Smooth muscle cell (in vitro differentiated cells): ENCODE results near the gene GOLGA8B. TPM values are rescaled to one million over a fixed set of nuclear protein-coding genes. Genes with fewer than 3 reads are reported as not detected.
"Not testable (repeated sequence)": the region's sequence is repeated elsewhere in the genome, so short reads cannot be mapped to it uniquely, and the experiment has no call there.

Experiments used
- DNase-seq: peaks from one replicate; lab custom pipeline; 2025; ENCODE audit not compliant: unreplicated experiment; lab: John Stamatoyannopoulos, UW
- H2AFZ ChIP-seq: fragments of 200-600 bp; sonication (generic); 2 replicates; pipeline ENCODE4 v1.6.0; 2016; ENCODE audit warnings: antibody characterized with exemption, low read depth, mild to moderate bottlenecking
- H3F3A ChIP-seq: fragments of 200-600 bp; sonication (generic); 2 replicates; pipeline ENCODE4 v1.6.0; 2017; ENCODE audit warnings: antibody characterized with exemption, low read depth
- H3K27ac ChIP-seq: fragments of 200-600 bp; sonication (generic); 2 replicates; pipeline ENCODE4 v1.5.1; 2016; ENCODE audit warnings: low read depth, mild to moderate bottlenecking
- H3K27me3 ChIP-seq: fragments of 200-600 bp; sonication (generic); 2 replicates; pipeline ENCODE4 v1.6.1; 2016; ENCODE audit warnings: low read depth, mild to moderate bottlenecking
- H3K36me3 ChIP-seq: fragments of 200-600 bp; sonication (generic); 2 replicates; pipeline ENCODE4 v1.5.1; 2016; ENCODE audit warnings: low read depth
- H3K4me1 ChIP-seq: fragments of 200-600 bp; sonication (generic); 2 replicates; pipeline ENCODE4 v1.5.1; 2016; ENCODE audit warnings: low read depth
- H3K4me2 ChIP-seq: fragments of 200-600 bp; sonication (generic); 2 replicates; pipeline ENCODE4 v1.6.0; 2016; ENCODE audit warnings: mild to moderate bottlenecking
- H3K4me3 ChIP-seq: fragments of 200-600 bp; sonication (generic); 2 replicates; pipeline ENCODE4 v1.5.1; 2016; ENCODE audit warnings: mild to moderate bottlenecking
- H3K79me2 ChIP-seq: fragments of 200-600 bp; sonication (generic); 2 replicates; pipeline ENCODE4 v1.6.0; 2016; ENCODE audit warnings: low read depth, mild to moderate bottlenecking
- H3K9ac ChIP-seq: fragments of 200-600 bp; sonication (generic); 2 replicates; pipeline ENCODE4 v1.6.0; 2016; ENCODE audit warnings: low read depth
- H3K9me3 ChIP-seq: fragments of 200-600 bp; sonication (generic); replicated peaks from 2 replicates; pipeline ENCODE4 v1.5.1; 2016; ENCODE audit warnings: low read depth
- H4K20me1 ChIP-seq: fragments of 200-600 bp; sonication (generic); 2 replicates; pipeline ENCODE4 v1.6.0; 2016; ENCODE audit warnings: low read depth
- WGBS: methylation state at CpG from one replicate; pipeline ENCODE4 v1.1.7; 2016; ENCODE audit warnings: low lambda C conversion rate; 5-methylcytosine and 5-hydroxymethylcytosine counted together
- polyA plus RNA-seq: library from polyadenylated mRNA; unstranded; fragments of >200 nt; fragmentation: Nextera tagmentation; extraction: Ambion mirVana; gene quantifications from 2 replicates; pipeline ENCODE4 v1.2.1, GENCODE V29; 2016
- small RNA-seq: library from RNA; depleted of rRNA; stranded (forward); fragments of <200 nt; gene quantifications from one replicate; pipeline ENCODE3, GENCODE V24; 2014
- total RNA-seq: library from RNA; depleted of rRNA; stranded (reverse); fragments of >200 nt; gene quantifications from 2 replicates; pipeline ENCODE4 v1.2.3, GENCODE V29; 2014

GOLGA8B gene
- total and polyA plus RNA-seq, 2 experiments from 2014 or later: 23.0 to 31.4 TPM

GRCh38 chr15:34535857-34536256 lies 47.6 kb downstream of the GOLGA8B start:
- H4K20me1 ChIP-seq, H3K4me1 ChIP-seq, H3K9ac ChIP-seq, DNase-seq, H3K79me2 ChIP-seq, H3F3A ChIP-seq, H3K36me3 ChIP-seq, H3K9me3 ChIP-seq, H3K4me2 ChIP-seq, H2AFZ ChIP-seq, H3K4me3 ChIP-seq, H3K27me3 ChIP-seq, H3K27ac ChIP-seq: not testable (repeated sequence)
- no CpG with 5 or more reads among the region's 13 CpGs for WGBS

Small RNA genes lying within 50 kb of the gene (small RNA-seq; reads per million reads assigned to genes)
- not detected for gene RF00425

Other genes starting within 250 kb of the GOLGA8B start
- 9.1 and 11.3 TPM in 2 replicates for gene SLC12A6, start 245.9 kb downstream of the GOLGA8B start, total RNA-seq
- gene SLC12A6, start 245.9 kb downstream of the GOLGA8B start, polyA plus RNA-seq: 3.0 and 3.4 TPM in 2 replicates
- gene NOP10, start 240.5 kb downstream of the GOLGA8B start, total RNA-seq: 282 and 306 TPM in 2 replicates
- 305 and 319 TPM in 2 replicates for gene NOP10, start 240.5 kb downstream of the GOLGA8B start, polyA plus RNA-seq
- gene NUTM1, start 240.3 kb downstream of the GOLGA8B start, total RNA-seq: not detected in 2 replicates
- gene NUTM1, start 240.3 kb downstream of the GOLGA8B start, polyA plus RNA-seq: not detected in 2 replicates
- gene LPCAT4, start 216.5 kb downstream of the GOLGA8B start, total RNA-seq: 10.1 and 15.7 TPM in 2 replicates
- gene LPCAT4, start 216.5 kb downstream of the GOLGA8B start, polyA plus RNA-seq: 23.2 and 38.4 TPM in 2 replicates
- gene GOLGA8A, start 145.8 kb downstream of the GOLGA8B start, total RNA-seq: 62.9 and 75.2 TPM in 2 replicates
- gene GOLGA8A, start 145.8 kb downstream of the GOLGA8B start, polyA plus RNA-seq: 47.2 and 93.5 TPM in 2 replicates
- gene GJD2, start 171.3 kb upstream of the GOLGA8B start, total RNA-seq: 0.22 TPM in 1 of 2 replicates, not detected in the other
- gene GJD2, start 171.3 kb upstream of the GOLGA8B start, polyA plus RNA-seq: not detected in 2 replicates
- gene ACTC1, start 211.9 kb upstream of the GOLGA8B start, total RNA-seq: 95.9 and 136 TPM in 2 replicates
- 90.5 and 405 TPM in 2 replicates for gene ACTC1, start 211.9 kb upstream of the GOLGA8B start, polyA plus RNA-seq